WTC11 (cell line): ENCODE data around the gene CCER1. TPM values are rescaled to one million over a fixed set of nuclear protein-coding genes. Genes with fewer than 3 reads are reported as not detected.

Source experiments
- ATAC-seq: fragments of 200-7000 bp; cut with Tn5 transposase; 2 replicates; pipeline ENCODE4 v1.10.0; 2021; ENCODE audit warnings: mild to moderate bottlenecking, moderate library complexity
- CTCF ChIA-PET: fragments of 300-600 bp; sonication (Branson Sonifier 250); formaldehyde crosslinking; loops from one replicate; lab custom pipeline; 2021; ENCODE audit warnings: antibody characterized with exemption; lab: Charles Lee
- POLR2A ChIA-PET: fragments of 350-600 bp; sonication (Branson Sonifier 250); formaldehyde crosslinking; loops from one replicate; lab custom pipeline; 2021; ENCODE audit warnings: antibody characterized with exemption; lab: Charles Lee
- DNase-seq: peaks from one replicate; pipeline ENCODE4 v3.0.0; 2021; ENCODE audit warnings: low spot score
- H3K27ac Mint-ChIP-seq: 2 replicates; pipeline ENCODE4 v1.8.0; 2021; ENCODE audit warnings: mixed read lengths
- H3K27me3 Mint-ChIP-seq: 2 replicates; pipeline ENCODE4 v1.8.0; 2021; ENCODE audit warnings: low read depth, mild to moderate bottlenecking, moderate library complexity, mixed read lengths
- H3K36me3 Mint-ChIP-seq: 2 replicates; pipeline ENCODE4 v1.8.0; 2021; ENCODE audit warnings: mixed read lengths
- H3K4me1 Mint-ChIP-seq: 2 replicates; pipeline ENCODE4 v1.8.0; 2022; ENCODE audit warnings: mixed read lengths
- H3K4me3 Mint-ChIP-seq: 2 replicates; pipeline ENCODE4 v1.8.0; 2021; ENCODE audit warnings: mild to moderate bottlenecking, moderate library complexity, mixed read lengths
- H3K9me3 Mint-ChIP-seq: 2 replicates; pipeline ENCODE4 v1.8.0; 2021; ENCODE audit warnings: mixed read lengths
- AR ChIP-seq: fragments of 250-450 bp; sonication (Bioruptor Pico); IDR thresholded peaks from 2 replicates; pipeline ENCODE4 v1.9.0; 2021; ENCODE audit warnings: mild to moderate bottlenecking
- ATF1 ChIP-seq: sonication (generic); formaldehyde crosslinking; IDR thresholded peaks from 2 replicates; pipeline ENCODE4 v1.8.1; 2023; ENCODE audit warnings: mild to moderate bottlenecking, moderate library complexity, missing genetic modification reagents
- CREB1 ChIP-seq: sonication (generic); formaldehyde crosslinking; IDR thresholded peaks from 2 replicates; pipeline ENCODE4 v1.8.0; 2023; ENCODE audit warnings: mild to moderate bottlenecking, missing genetic modification reagents
- ESRRA ChIP-seq: sonication (generic); formaldehyde crosslinking; IDR thresholded peaks from 2 replicates; pipeline ENCODE4 v1.8.1; 2022; ENCODE audit warnings: mild to moderate bottlenecking, missing genetic modification reagents, borderline replicate concordance
- GRHL2 ChIP-seq: fragments of 250-450 bp; sonication (Bioruptor Pico); IDR thresholded peaks from 2 replicates; pipeline ENCODE4 v1.8.0; 2022; ENCODE audit warnings: mild to moderate bottlenecking, moderate library complexity; ENCODE audit not compliant: insufficient replicate concordance, severe bottlenecking
- HMGA2 ChIP-seq: fragments of 250-450 bp; sonication (Bioruptor Pico); IDR thresholded peaks from 2 replicates; pipeline ENCODE4 v1.4.0; 2021; ENCODE audit warnings: mild to moderate bottlenecking, moderate library complexity
- MXD4 ChIP-seq: fragments of 250-450 bp; sonication (Bioruptor Pico); IDR thresholded peaks from 2 replicates; pipeline ENCODE4 v1.8.0; 2021; ENCODE audit warnings: mild to moderate bottlenecking, moderate library complexity, borderline replicate concordance
- MYBL2 ChIP-seq: sonication (generic); formaldehyde crosslinking; IDR thresholded peaks from 2 replicates; pipeline ENCODE4 v1.8.1; 2023; ENCODE audit warnings: mild to moderate bottlenecking, moderate library complexity, missing genetic modification reagents
- PREB ChIP-seq: sonication (generic); formaldehyde crosslinking; IDR thresholded peaks from 2 replicates; pipeline ENCODE4 v1.8.1; 2022; ENCODE audit warnings: mild to moderate bottlenecking, missing genetic modification reagents, moderate library complexity, borderline replicate concordance
- RELA ChIP-seq: sonication (generic); formaldehyde crosslinking; IDR thresholded peaks from 2 replicates; pipeline ENCODE4 v1.8.1; 2022; ENCODE audit warnings: missing genetic modification reagents, mild to moderate bottlenecking, borderline replicate concordance
- SOX15 ChIP-seq: fragments of 250-450 bp; sonication (Bioruptor Pico); IDR thresholded peaks from 2 replicates; pipeline ENCODE4 v1.9.0; 2021; ENCODE audit warnings: mild to moderate bottlenecking
- SP1 ChIP-seq: sonication (generic); formaldehyde crosslinking; conservative IDR thresholded peaks from 2 replicates; pipeline ENCODE4 v1.8.1; 2022; ENCODE audit warnings: missing genetic modification reagents
- ZBTB21 ChIP-seq: sonication (generic); formaldehyde crosslinking; IDR thresholded peaks from 2 replicates; pipeline ENCODE4 v1.8.1; 2023; ENCODE audit warnings: mild to moderate bottlenecking, missing genetic modification reagents, borderline replicate concordance
- ZBTB43 ChIP-seq: sonication (generic); formaldehyde crosslinking; IDR thresholded peaks from 2 replicates; pipeline ENCODE4 v1.8.1; 2023; ENCODE audit warnings: mild to moderate bottlenecking, missing genetic modification reagents
- ZNF138 ChIP-seq: sonication (generic); formaldehyde crosslinking; conservative IDR thresholded peaks from 2 replicates; pipeline ENCODE4 v1.8.1; 2022; ENCODE audit warnings: mild to moderate bottlenecking, moderate library complexity, missing genetic modification reagents
- ZNF232 ChIP-seq: sonication (generic); formaldehyde crosslinking; IDR thresholded peaks from 2 replicates; pipeline ENCODE4 v1.8.0; 2022; ENCODE audit warnings: mild to moderate bottlenecking, missing genetic modification reagents
- ZNF423 ChIP-seq: fragments of 250-450 bp; sonication (Bioruptor Pico); IDR thresholded peaks from 2 replicates; pipeline ENCODE4 v2.1.2; 2022; ENCODE audit warnings: mild to moderate bottlenecking, moderate library complexity
- ZSCAN18 ChIP-seq: fragments of 250-450 bp; sonication (Bioruptor Pico); IDR thresholded peaks from 2 replicates; pipeline ENCODE4 v2.1.2; 2022; ENCODE audit warnings: mild to moderate bottlenecking, moderate library complexity
- total RNA-seq: library from RNA; stranded (reverse); gene quantifications from 3 replicates; pipeline ENCODE4 v1.2.3, GENCODE V29; 2021
- TF ChIP-seq, protein P1 (sequence below): sonication (generic); formaldehyde crosslinking; IDR thresholded peaks from 2 replicates; pipeline ENCODE4 v1.8.0; 2023; ENCODE audit warnings: mild to moderate bottlenecking, missing genetic modification reagents

CCER1 gene
- total RNA-seq, 1 experiment from 2014 or later: not detected

DNA sequence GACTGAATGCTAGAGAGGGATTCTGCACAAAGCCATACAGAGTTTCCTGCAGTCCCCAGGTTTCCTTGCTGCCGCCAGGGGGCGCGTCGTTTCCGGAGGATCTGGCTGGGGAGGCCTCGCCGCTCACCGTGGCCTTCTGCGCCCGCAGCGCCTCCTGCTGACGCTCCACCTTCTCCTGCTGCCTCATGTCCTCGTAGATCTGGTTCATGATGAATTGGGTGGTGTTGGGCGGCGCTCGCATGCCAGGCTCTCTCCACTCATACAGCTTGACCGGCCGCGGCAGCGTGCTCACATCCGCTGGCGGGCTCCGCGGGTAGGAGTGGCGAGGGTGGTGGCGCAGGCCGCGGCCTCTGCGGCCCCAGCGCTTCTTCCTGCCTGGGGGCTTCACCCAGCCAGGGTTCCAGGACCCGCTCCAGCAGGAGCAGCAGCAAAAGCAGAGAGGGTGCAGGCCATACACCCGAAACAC, 987 bp downstream of the CCER1 start (continued):
- TF ChIP-seq AR (CRISPR knock-in tag) (no peak), ZBTB21 (CRISPR knock-in tag) (no peak), ESRRA (CRISPR knock-in tag) (no peak), SOX15 (CRISPR knock-in tag) (no peak), CREB1 (no peak), GRHL2 (CRISPR knock-in tag) (no peak), ZNF423 (CRISPR knock-in tag) (no peak), ZSCAN18 (CRISPR knock-in tag) (no peak), PREB (CRISPR knock-in tag) (no peak)
- TF ChIP-seq, all 79 proteins: peak for 8

DNA sequence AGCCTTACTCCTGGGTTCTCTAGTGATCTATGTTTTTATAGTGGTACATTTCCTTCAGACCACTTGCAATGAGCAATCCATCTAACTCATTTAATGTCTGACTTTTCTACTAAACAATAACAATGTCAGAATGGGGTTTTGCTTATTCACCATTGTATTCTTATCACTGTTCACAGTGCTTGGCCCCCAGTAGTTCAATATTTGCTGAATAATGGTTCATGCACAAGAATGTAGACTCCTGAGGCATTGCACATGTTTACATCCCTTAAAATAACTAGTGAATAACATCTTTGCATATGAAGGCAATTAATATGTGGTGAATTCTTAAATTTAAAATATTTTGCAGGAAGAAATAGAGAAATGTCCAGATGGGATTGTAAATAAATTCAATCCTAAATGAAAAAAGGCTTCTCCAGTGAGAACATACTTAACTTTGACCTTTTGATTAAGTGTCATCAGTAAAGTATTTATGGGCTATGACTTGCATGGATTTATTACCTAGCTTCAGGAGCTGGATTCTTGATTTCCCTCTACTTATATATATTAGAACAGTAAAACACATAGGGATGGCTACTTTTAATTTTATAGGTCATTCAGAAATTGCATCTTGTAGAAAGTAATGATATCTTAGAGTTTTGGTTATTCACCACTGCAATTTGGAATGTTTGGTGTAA, 3.4 kb downstream of the CCER1 start:
- peaks cover 6% of the 10 kb centered on the region for H3K9me3 Mint-ChIP-seq
- peaks cover 6% of the 10 kb centered on the region; the same call in 1 of the 2 replicates for H3K27me3 Mint-ChIP-seq
- DNase-seq (no peak), ATAC-seq (no peak)
- H3K4me1 Mint-ChIP-seq: peaks cover 6% of the 10 kb centered on the region
- H3K36me3 Mint-ChIP-seq: no peaks in the 10 kb centered on the region
- CTCF ChIA-PET: no interaction called here
- H3K4me3 Mint-ChIP-seq: no peak overlapping the region
- TF ChIP-seq ZNF138 (CRISPR knock-in tag) (no peak), ZNF232 (CRISPR knock-in tag) (no peak), ZBTB43 (CRISPR knock-in tag) (no peak), HMGA2 (CRISPR knock-in tag) (no peak), MXD4 (CRISPR knock-in tag) (no peak), MYBL2 (CRISPR knock-in tag) (no peak)
- POLR2A ChIA-PET: no interaction called here
- H3K27ac Mint-ChIP-seq: no peak overlapping the region

- H3K4me3 Mint-ChIP-seq: no peak overlapping the region
- no peak for DNase-seq
- TF ChIP-seq SP1 (CRISPR knock-in tag) (no peak), RELA (CRISPR knock-in tag) (no peak), PREB (CRISPR knock-in tag) (no peak), ATF1 (CRISPR knock-in tag) (no peak)
- TF ChIP-seq, protein P1, sequence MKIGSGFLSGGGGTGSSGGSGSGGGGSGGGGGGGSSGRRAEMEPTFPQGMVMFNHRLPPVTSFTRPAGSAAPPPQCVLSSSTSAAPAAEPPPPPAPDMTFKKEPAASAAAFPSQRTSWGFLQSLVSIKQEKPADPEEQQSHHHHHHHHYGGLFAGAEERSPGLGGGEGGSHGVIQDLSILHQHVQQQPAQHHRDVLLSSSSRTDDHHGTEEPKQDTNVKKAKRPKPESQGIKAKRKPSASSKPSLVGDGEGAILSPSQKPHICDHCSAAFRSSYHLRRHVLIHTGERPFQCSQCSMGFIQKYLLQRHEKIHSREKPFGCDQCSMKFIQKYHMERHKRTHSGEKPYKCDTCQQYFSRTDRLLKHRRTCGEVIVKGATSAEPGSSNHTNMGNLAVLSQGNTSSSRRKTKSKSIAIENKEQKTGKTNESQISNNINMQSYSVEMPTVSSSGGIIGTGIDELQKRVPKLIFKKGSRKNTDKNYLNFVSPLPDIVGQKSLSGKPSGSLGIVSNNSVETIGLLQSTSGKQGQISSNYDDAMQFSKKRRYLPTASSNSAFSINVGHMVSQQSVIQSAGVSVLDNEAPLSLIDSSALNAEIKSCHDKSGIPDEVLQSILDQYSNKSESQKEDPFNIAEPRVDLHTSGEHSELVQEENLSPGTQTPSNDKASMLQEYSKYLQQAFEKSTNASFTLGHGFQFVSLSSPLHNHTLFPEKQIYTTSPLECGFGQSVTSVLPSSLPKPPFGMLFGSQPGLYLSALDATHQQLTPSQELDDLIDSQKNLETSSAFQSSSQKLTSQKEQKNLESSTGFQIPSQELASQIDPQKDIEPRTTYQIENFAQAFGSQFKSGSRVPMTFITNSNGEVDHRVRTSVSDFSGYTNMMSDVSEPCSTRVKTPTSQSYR (CRISPR knock-in tag): no peak
- TF ChIP-seq, all 79 proteins: peak for 0
- no peak for ATAC-seq
- H3K4me1 Mint-ChIP-seq: peaks cover 4% of the 10 kb centered on the region
- ChIA-PET POLR2A (no interaction called here), CTCF (no interaction called here)
- no peaks in the 10 kb centered on the region for H3K9me3 Mint-ChIP-seq
- H3K36me3 Mint-ChIP-seq: no peaks in the 10 kb centered on the region
- no peaks in the 10 kb centered on the region for H3K27me3 Mint-ChIP-seq
- H3K27ac Mint-ChIP-seq: no peak overlapping the region
Measured at GRCh38 chr12:90947869-90948268, 7.1 kb downstream of the CCER1 start.
